DOHH2 (cell line): Measurements from ENCODE around the gene IL12RB2.

Experiments
- EZH2phosphoT487 ChIP-seq: fragments of 200-600 bp; sonication (generic); IDR thresholded peaks from 2 replicates; pipeline ENCODE4 v1.6.1; 2017; ENCODE audit warnings: borderline replicate concordance, mild to moderate bottlenecking, antibody characterized with exemption, low read length, moderate library complexity, mixed read lengths
- TF ChIP-seq, protein P1 (sequence below): fragments of 200-600 bp; sonication (generic); IDR thresholded peaks from one replicate; pipeline ENCODE4 v1.5.1; 2014; ENCODE audit warnings: antibody characterized with exemption, mild to moderate bottlenecking, low read depth, low read length; ENCODE audit not compliant: poor library complexity, severe bottlenecking

GRCh38 chr1:67281244-67281643 is 26.4 kb upstream of the IL12RB2 start:
- TF ChIP-seq, protein P1, sequence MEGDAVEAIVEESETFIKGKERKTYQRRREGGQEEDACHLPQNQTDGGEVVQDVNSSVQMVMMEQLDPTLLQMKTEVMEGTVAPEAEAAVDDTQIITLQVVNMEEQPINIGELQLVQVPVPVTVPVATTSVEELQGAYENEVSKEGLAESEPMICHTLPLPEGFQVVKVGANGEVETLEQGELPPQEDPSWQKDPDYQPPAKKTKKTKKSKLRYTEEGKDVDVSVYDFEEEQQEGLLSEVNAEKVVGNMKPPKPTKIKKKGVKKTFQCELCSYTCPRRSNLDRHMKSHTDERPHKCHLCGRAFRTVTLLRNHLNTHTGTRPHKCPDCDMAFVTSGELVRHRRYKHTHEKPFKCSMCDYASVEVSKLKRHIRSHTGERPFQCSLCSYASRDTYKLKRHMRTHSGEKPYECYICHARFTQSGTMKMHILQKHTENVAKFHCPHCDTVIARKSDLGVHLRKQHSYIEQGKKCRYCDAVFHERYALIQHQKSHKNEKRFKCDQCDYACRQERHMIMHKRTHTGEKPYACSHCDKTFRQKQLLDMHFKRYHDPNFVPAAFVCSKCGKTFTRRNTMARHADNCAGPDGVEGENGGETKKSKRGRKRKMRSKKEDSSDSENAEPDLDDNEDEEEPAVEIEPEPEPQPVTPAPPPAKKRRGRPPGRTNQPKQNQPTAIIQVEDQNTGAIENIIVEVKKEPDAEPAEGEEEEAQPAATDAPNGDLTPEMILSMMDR, result no peak
- no peak for TF ChIP-seq EZH2phosphoT487
